GM12872 (cell line): Measurements from ENCODE around the gene FBXO38.

Experiments
- TF ChIP-seq, protein P1 (sequence below): IDR thresholded peaks from 3 replicates; pipeline ENCODE4 v1.5.1; 2011; ENCODE audit warnings: low read depth, mild to moderate bottlenecking, low read length, moderate library complexity; ENCODE audit not compliant: insufficient read depth

FBXO38 gene

DNA sequence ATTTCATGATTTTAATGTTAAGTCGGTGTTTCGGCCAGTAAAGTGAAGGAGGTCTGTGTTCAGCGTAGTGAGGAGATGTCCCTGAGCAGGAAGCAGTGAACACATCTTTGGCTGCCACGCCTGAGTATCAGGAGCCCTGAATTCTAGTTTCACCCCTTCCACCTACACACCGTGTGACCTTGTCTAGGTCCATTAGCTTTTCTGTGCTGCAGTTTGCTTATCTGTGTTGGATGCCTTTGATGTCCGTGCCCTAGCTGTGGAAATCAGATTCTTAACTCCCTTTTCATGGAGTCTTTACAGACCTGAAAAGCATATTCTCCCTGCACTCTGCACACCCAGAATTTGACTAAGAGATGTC, 601 bp downstream of the FBXO38 start:
- TF ChIP-seq, protein P1, sequence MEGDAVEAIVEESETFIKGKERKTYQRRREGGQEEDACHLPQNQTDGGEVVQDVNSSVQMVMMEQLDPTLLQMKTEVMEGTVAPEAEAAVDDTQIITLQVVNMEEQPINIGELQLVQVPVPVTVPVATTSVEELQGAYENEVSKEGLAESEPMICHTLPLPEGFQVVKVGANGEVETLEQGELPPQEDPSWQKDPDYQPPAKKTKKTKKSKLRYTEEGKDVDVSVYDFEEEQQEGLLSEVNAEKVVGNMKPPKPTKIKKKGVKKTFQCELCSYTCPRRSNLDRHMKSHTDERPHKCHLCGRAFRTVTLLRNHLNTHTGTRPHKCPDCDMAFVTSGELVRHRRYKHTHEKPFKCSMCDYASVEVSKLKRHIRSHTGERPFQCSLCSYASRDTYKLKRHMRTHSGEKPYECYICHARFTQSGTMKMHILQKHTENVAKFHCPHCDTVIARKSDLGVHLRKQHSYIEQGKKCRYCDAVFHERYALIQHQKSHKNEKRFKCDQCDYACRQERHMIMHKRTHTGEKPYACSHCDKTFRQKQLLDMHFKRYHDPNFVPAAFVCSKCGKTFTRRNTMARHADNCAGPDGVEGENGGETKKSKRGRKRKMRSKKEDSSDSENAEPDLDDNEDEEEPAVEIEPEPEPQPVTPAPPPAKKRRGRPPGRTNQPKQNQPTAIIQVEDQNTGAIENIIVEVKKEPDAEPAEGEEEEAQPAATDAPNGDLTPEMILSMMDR: no peak

DNA sequence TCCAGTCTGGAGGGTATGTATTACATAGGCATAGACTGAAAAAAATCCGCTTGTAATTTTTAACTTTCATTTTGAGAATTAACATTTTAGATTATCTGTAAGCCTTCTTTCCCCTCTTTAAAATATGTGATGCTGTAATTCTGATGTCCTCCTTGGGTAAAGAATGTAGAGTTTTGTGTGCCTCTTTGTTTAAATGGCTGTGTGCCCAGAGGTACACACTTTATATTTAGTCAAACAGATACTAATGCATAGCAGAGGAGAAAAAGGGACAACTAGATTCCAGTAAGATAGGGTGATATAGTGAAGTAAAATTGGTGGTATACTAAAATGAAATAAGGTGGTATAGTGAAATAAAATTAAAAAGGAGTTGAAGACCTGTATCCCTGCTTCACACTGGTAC, 1.3 kb downstream of the FBXO38 start:
- TF ChIP-seq, protein P1: no peak

DNA sequence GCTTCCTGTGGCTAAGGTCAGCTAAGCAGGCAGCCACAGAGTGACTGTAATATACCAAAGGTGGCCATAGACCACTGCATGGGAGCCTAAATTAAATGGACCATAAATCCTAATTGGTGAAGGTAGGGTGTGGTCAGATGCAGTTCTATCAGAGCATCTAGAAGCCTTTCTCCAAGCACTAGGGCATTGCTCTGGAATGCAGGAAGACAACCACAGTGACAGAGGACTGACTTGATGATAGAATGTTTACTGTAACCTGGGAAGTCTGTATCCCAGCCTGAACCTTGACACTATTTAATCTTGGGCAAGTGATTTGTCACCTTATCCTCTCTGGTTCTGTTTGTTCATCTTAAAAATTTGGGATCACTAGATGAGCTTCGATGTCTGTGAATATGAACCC, 2.3 kb downstream of the FBXO38 start:
- TF ChIP-seq, protein P1: no peak

DNA sequence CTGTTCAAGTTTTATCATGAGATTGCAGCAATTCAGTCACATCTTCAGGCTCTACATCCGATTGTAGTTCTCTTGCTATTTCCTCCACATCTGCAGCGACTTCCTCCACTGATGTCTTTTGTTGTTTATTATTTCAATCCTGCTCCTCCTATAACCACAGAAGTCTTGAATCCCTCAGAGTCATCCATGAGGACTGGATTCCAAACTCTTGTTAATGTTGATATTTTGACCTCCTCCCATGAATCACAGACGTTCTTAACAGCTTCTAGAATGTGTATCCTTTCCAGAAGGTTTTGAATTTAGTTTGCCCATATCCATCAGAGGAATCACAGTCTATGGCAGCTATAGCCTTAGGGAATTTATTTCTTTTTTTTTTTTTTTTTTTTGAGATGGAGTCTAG, 3.6 kb downstream of the FBXO38 start:
- TF ChIP-seq, protein P1: no peak

DNA sequence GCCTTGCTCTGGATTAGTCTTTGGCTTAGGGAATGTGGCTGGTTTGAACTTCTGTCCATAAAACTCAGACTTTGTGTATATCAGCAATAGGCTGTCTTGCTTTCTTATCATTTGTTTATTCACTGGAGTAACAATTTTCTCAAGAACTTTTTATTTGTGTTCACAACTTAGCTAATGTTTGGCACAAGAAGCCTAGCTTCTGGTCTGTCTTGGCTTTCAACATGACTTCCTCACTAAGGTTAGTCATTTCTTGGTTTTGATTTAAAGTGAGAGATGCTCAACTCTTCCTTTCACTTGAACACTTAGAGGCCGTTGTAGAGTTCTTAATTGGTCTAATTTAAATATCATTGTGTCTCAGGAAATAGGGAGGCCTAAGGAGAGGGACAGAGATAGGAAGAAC, 4.9 kb downstream of the FBXO38 start:
- TF ChIP-seq, protein P1: no peak

DNA sequence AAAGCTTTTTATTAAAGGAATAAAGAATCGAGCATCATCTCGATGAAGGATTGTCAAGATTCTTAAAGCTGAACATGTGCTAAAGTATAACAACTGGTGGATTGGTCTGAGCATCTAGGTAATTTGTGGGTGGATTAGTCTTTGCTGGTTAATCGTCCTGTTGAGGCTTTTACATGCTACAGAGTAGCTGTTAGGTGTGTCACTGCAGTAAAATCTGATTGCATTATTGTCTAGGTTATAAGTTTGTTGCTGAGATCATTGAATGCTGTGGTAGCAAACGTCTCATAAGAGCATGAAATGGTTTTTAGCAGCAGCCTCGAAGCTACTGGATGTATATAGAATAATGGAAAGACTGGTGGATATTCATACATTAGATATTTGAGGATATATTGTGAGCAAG, 7.2 kb downstream of the FBXO38 start:
- TF ChIP-seq, protein P1: no peak

DNA sequence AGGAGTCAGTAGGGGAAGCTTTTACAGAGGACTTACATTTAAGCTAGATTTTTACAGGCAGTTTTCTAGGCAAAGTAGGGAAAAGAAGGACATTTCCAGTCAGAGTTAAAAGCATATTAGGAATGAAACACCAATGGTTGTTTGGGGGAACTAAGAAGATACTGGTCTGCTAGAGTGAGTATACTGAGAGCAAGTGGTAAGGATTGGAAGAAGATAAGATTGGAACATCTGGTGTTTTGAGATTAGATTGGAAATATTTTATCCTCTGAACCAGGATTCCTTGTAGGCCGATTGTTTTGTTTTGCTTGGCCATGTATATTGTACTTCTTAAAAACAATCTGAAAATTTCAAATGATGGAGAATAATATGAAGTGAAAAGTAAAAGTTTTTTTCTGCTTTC, 7.7 kb downstream of the FBXO38 start:
- TF ChIP-seq, protein P1: no peak

DNA sequence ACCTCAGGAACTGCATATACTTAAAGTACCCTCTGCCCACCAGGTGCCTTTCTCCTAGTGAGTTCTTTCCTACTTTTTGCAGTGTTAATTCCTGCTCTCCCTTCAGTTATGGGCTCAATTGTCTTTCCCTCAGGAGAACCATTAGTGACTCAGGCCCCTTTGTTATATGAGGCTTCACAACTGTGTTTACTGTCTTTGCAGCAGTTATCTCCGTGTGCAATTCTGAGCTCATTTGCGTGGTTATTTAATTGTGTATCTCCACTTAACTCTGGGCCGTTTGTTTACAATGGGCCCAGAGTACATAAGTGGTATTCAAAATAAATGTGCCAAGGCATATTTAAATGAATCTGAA, 9.6 kb downstream of the FBXO38 start:
- TF ChIP-seq, protein P1: no peak
